GM12873 (cell line): ENCODE measurements around the gene CD22.

Experiments
- CTCF ChIP-seq: IDR thresholded peaks from 2 replicates; pipeline ENCODE4 v1.5.1; 2012; ENCODE audit warnings: low read depth, mild to moderate bottlenecking, moderate library complexity, low read length, control low read depth; ENCODE audit not compliant: insufficient read depth; ENCODE audit errors: missing control alignments

The CD22 gene

GRCh38 chr19:35381318-35381717 lies 52.3 kb downstream of the CD22 start:
- no peak for TF ChIP-seq CTCF

GRCh38 chr19:35381926-35382325 lies 52.9 kb downstream of the CD22 start:
- TF ChIP-seq CTCF, result no peak

- TF ChIP-seq CTCF, result no peak
These were observed 54.5 kb downstream of the CD22 start for GRCh38 chr19:35383536-35383935.

GRCh38 chr19:35388277-35389054 lies 59.5 kb downstream of the CD22 start:
- no peak for TF ChIP-seq CTCF

- no peak for TF ChIP-seq CTCF
These were observed 60.3 kb downstream of the CD22 start for GRCh38 chr19:35389192-35389861.

- TF ChIP-seq CTCF, result no peak
These were observed 64.0 kb downstream of the CD22 start for GRCh38 chr19:35392742-35393715.
